ENCODE results near the gene CHCHD5. TPM values are rescaled to one million over a fixed set of nuclear protein-coding genes. Genes with fewer than 3 reads are reported as not detected.
"Not testable (repeated sequence)": the region's sequence is repeated elsewhere in the genome, so short reads cannot be mapped to it uniquely, and the experiment has no call there.

Gene CHCHD5
- total RNA-seq, 1 donor from 2014 or later, result 33.5 TPM

- TF ChIP-seq CTCF (conservative IDR thresholded peaks at IDR 0.05), result no peak
- Mint-ChIP-seq H3K9me3 (peaks cover 6% of the 10 kb centered on the region), H3K4me3 (no peak overlapping the region), H3K27ac (no peak overlapping the region), H3K27me3 (peaks cover 10% of the 10 kb centered on the region), H3K36me3 (no peaks in the 10 kb centered on the region), H3K4me1 (ENCODE audit: unreplicated experiment) (no peaks in the 10 kb centered on the region)
- DNase-seq (ENCODE audit: extremely low spot score, unreplicated experiment), result no peak
Measured at GRCh38 chr2:112607680-112608438, 23.4 kb downstream of the CHCHD5 start.

GRCh38 chr2:112609320-112609719 lies 24.9 kb downstream of the CHCHD5 start:
- H3K4me1 Mint-ChIP-seq (ENCODE audit: unreplicated experiment); H3K9me3 Mint-ChIP-seq; H3K36me3 Mint-ChIP-seq; H3K27ac Mint-ChIP-seq; DNase-seq (ENCODE audit: extremely low spot score, unreplicated experiment); H3K4me3 Mint-ChIP-seq: not testable (repeated sequence)
- peaks cover 15% of the 10 kb centered on the region for H3K27me3 Mint-ChIP-seq

- not testable (repeated sequence) for DNase-seq (ENCODE audit: extremely low spot score, unreplicated experiment); H3K4me3 Mint-ChIP-seq; H3K4me1 Mint-ChIP-seq (ENCODE audit: unreplicated experiment); H3K27ac Mint-ChIP-seq; H3K36me3 Mint-ChIP-seq; H3K9me3 Mint-ChIP-seq
- peaks cover 15% of the 10 kb centered on the region for H3K27me3 Mint-ChIP-seq
Measured at GRCh38 chr2:112612283-112612682, 27.9 kb downstream of the CHCHD5 start.

GRCh38 chr2:112614201-112614840 lies 29.9 kb downstream of the CHCHD5 start:
- H3K4me1 Mint-ChIP-seq (ENCODE audit: unreplicated experiment), result no peaks in the 10 kb centered on the region
- H3K27ac Mint-ChIP-seq, result no peak overlapping the region
- H3K9me3 Mint-ChIP-seq, result peaks cover 6% of the 10 kb centered on the region
- peaks cover 15% of the 10 kb centered on the region for H3K27me3 Mint-ChIP-seq
- H3K36me3 Mint-ChIP-seq, result peaks cover 4% of the 10 kb centered on the region
- no peak for TF ChIP-seq CTCF (conservative IDR thresholded peaks at IDR 0.05)
- DNase-seq (ENCODE audit: extremely low spot score, unreplicated experiment), result no peak
- no peak overlapping the region for H3K4me3 Mint-ChIP-seq

GRCh38 chr2:112615051-112615450 lies 30.6 kb downstream of the CHCHD5 start:
- Mint-ChIP-seq H3K4me3 (no peak overlapping the region), H3K27ac (no peak overlapping the region), H3K9me3 (peaks cover under 1% of the 10 kb centered on the region), H3K36me3 (peaks cover 4% of the 10 kb centered on the region), H3K4me1 (ENCODE audit: unreplicated experiment) (no peaks in the 10 kb centered on the region), H3K27me3 (peaks cover 15% of the 10 kb centered on the region)
- TF ChIP-seq CTCF (conservative IDR thresholded peaks at IDR 0.05), result no peak
- DNase-seq (ENCODE audit: extremely low spot score, unreplicated experiment), result no peak

GRCh38 chr2:112615798-112616197 lies 31.4 kb downstream of the CHCHD5 start:
- H3K27ac Mint-ChIP-seq, H3K9me3 Mint-ChIP-seq: not testable (repeated sequence)
- peaks cover 10% of the 10 kb centered on the region for H3K27me3 Mint-ChIP-seq

GRCh38 chr2:112618383-112618782 lies 34.0 kb downstream of the CHCHD5 start:
- Mint-ChIP-seq H3K36me3 (peaks cover 4% of the 10 kb centered on the region), H3K4me1 (ENCODE audit: unreplicated experiment) (no peaks in the 10 kb centered on the region), H3K27ac (no peak overlapping the region), H3K27me3 (peaks cover 13% of the 10 kb centered on the region), H3K9me3 (no peaks in the 10 kb centered on the region), H3K4me3 (no peak overlapping the region)
- no peak for TF ChIP-seq CTCF (conservative IDR thresholded peaks at IDR 0.05)
- DNase-seq (ENCODE audit: extremely low spot score, unreplicated experiment), result no peak

More at GRCh38 chr2:112615798-112616197, 31.4 kb downstream of the CHCHD5 start:
- not testable (repeated sequence) for H3K4me3 Mint-ChIP-seq; H3K4me1 Mint-ChIP-seq (ENCODE audit: unreplicated experiment); H3K36me3 Mint-ChIP-seq; DNase-seq (ENCODE audit: extremely low spot score, unreplicated experiment)
